ENCODE data around the gene HYKK. TPM values are rescaled to one million over a fixed set of nuclear protein-coding genes. Genes with fewer than 3 reads are reported as not detected.

The HYKK gene
- total RNA-seq, 4 donors from 2014 or later, result 5.8 to 8.6 (median 7.6) TPM

DNA sequence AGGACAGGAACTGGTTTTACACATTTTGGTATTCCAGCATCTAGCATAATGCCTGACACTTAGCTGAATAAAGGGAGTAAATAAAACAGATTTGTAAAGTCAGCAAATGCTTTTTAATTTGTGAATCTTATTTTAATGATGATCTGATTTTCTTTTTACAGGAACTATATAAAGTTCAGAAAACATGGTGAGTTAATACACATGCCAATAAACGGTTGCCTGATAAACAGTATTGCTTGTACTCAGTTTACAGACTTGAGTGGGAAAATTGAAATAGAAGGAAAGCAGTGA lies 34.3 kb downstream of the HYKK start:
- H3K4me3 ChIP-seq, result peak overlapping the region; percentile 83 to 94 (median 84)
- H3K36me3 ChIP-seq, result peaks cover 23 to 46% (median 45%) of the 10 kb centered on the region in 4 donors
- no peaks in the 10 kb centered on the region for H3K27me3 ChIP-seq
- no peak for TF ChIP-seq POLR2A (IDR thresholded peaks at IDR 0.05; ENCODE audit: low read depth)
- TF ChIP-seq, protein P1, sequence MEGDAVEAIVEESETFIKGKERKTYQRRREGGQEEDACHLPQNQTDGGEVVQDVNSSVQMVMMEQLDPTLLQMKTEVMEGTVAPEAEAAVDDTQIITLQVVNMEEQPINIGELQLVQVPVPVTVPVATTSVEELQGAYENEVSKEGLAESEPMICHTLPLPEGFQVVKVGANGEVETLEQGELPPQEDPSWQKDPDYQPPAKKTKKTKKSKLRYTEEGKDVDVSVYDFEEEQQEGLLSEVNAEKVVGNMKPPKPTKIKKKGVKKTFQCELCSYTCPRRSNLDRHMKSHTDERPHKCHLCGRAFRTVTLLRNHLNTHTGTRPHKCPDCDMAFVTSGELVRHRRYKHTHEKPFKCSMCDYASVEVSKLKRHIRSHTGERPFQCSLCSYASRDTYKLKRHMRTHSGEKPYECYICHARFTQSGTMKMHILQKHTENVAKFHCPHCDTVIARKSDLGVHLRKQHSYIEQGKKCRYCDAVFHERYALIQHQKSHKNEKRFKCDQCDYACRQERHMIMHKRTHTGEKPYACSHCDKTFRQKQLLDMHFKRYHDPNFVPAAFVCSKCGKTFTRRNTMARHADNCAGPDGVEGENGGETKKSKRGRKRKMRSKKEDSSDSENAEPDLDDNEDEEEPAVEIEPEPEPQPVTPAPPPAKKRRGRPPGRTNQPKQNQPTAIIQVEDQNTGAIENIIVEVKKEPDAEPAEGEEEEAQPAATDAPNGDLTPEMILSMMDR (IDR thresholded peaks at IDR 0.05), result no peak
- TF ChIP-seq POLR2AphosphoS5 (IDR thresholded peaks at IDR 0.05), result no peak
- no peak for TF ChIP-seq EP300 (IDR thresholded peaks at IDR 0.05)
- 40% methylated on average over 1 of the region's 1 CpG for WGBS
- no peak for DNase-seq (ENCODE audit: extremely low spot score)
- no peaks in the 10 kb centered on the region for H3K9me3 ChIP-seq
- H3K27ac ChIP-seq (replicated peaks in 1 of 4), result peak overlapping the region in 2 of 4 donors; percentile 97
- intact Hi-C loops (cut with DNase I), result no loop called here
- peaks cover 21 to 31% (median 28%) of the 10 kb centered on the region in 4 donors for H3K4me1 ChIP-seq

DNA sequence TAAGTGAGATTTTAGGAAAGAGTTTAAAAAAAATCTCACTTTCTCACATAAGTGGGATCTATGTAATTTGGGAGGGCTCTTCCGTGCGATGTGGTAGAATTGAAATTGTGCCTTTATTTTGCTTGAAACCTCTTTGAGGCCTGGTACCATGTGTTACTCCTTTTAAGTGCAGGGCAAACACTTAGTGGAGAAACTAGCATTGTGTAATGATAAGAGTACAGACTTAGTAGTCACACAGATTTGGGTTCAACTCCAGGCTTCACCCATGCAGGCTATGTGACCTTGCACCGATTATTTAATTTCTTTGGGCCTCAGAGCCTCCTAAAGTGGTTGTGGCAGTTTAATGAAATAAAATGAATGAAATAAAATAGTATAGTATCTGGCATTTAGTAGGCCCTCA lies 35.3 kb downstream of the HYKK start:
- intact Hi-C loops (cut with DNase I), result no loop called here
- WGBS, result 91% methylated on average over 3 of the region's 3 CpGs
- Histone ChIP-seq H3K27ac (replicated peaks in 1 of 4) (no peak overlapping the region), H3K4me1 (peaks cover 21 to 31% (median 28%) of the 10 kb centered on the region in 4 donors), H3K36me3 (peaks cover 33 to 56% (median 55%) of the 10 kb centered on the region in 4 donors), H3K9me3 (no peaks in the 10 kb centered on the region), H3K4me3 (no peak overlapping the region), H3K27me3 (no peaks in the 10 kb centered on the region)
- TF ChIP-seq POLR2A (IDR thresholded peaks at IDR 0.05; ENCODE audit: low read depth) (no peak), POLR2AphosphoS5 (IDR thresholded peaks at IDR 0.05) (no peak), EP300 (IDR thresholded peaks at IDR 0.05) (no peak)
- TF ChIP-seq, protein P1 (IDR thresholded peaks at IDR 0.05), result no peak
- DNase-seq (ENCODE audit: extremely low spot score), result no peak

DNA sequence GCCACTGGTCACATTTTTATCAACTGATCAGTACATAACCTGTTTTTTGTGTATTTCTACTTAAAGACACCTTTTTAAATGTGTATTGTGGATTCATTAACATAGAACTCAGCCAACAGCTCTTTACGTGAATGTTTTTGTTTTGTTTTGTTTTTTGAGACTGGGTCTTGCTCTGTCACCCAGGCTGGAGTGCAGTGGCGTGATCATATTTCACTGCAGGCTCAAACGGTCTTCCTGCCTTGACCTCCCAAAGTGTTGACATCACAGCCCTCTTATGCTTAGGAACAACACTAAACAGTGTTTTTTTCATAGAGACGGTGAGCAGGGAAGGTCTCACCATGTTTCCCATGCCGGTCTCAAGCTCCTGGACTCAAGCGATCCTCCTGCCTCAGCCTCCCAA lies 42.8 kb downstream of the HYKK start:
- 79% methylated on average over 6 of the region's 6 CpGs for whole genome bisulfite sequencing
- H3K4me1 ChIP-seq, result no peaks in the 10 kb centered on the region
- intact Hi-C loops (cut with DNase I), result no loop called here
- DNase-seq (ENCODE audit: extremely low spot score), result no peak
- H3K4me3 ChIP-seq, result no peak overlapping the region
- H3K27ac ChIP-seq (replicated peaks in 1 of 4), result no peak overlapping the region
- H3K36me3 ChIP-seq, result peaks cover 48 to 63% (median 61%) of the 10 kb centered on the region in 4 donors
- H3K27me3 ChIP-seq, result no peaks in the 10 kb centered on the region
- TF ChIP-seq POLR2AphosphoS5 (IDR thresholded peaks at IDR 0.05) (no peak), POLR2A (IDR thresholded peaks at IDR 0.05; ENCODE audit: low read depth) (no peak), EP300 (IDR thresholded peaks at IDR 0.05) (no peak)
- TF ChIP-seq, protein P1 (IDR thresholded peaks at IDR 0.05), result no peak
- no peaks in the 10 kb centered on the region for H3K9me3 ChIP-seq

DNA sequence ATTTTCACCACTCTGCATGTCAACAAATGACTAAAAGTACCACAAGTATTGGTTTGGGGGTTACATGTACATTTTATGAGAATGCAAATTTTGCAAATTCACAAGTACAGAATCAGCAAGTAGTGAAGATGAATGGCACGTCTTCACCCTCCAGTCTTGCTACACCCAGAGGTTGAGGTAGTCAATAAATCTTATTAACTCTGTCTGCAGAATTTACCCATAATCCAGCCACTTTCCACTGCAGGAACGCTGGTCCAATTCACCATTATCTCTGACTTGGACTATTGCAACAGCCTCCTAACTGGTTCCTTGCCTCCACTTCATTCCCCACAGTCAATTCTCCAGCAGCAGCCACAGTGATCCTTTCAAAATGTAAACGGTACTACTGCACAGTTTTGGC lies 43.4 kb downstream of the HYKK start:
- H3K4me1 ChIP-seq, result no peaks in the 10 kb centered on the region
- WGBS, result 66% methylated on average over 3 of the region's 3 CpGs
- H3K36me3 ChIP-seq, result peaks cover 41 to 57% (median 55%) of the 10 kb centered on the region in 4 donors
- no peaks in the 10 kb centered on the region for H3K9me3 ChIP-seq
- H3K27me3 ChIP-seq, result no peaks in the 10 kb centered on the region
- no peak overlapping the region for H3K4me3 ChIP-seq
- no peak for DNase-seq (ENCODE audit: extremely low spot score)
- intact Hi-C loops (cut with DNase I), result no loop called here
- TF ChIP-seq POLR2A (IDR thresholded peaks at IDR 0.05; ENCODE audit: low read depth), result no peak
- TF ChIP-seq EP300 (IDR thresholded peaks at IDR 0.05), result no peak
- no peak for TF ChIP-seq POLR2AphosphoS5 (IDR thresholded peaks at IDR 0.05)
- TF ChIP-seq, protein P1 (IDR thresholded peaks at IDR 0.05), result no peak
- no peak overlapping the region for H3K27ac ChIP-seq (replicated peaks in 1 of 4)

DNA sequence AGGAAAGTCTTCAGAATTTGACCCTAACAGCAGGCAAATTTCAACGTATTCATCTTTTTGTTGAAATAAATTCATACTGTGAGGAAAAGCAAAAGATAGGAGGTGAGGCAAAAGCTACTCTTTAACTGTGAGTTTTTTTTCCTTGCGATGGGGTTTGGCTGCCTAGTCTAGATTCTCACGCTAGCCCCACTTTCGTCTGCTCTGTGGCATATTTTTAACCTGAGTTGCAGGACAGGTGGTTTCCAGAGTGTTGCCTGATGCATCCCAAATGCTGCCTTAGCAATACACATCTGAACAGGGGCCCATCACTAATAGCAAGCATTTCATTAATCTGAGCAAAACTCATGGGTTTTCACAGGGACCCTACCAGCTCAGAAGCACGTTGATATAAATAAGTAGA lies 44.5 kb downstream of the HYKK start:
- peaks cover 31 to 46% (median 44%) of the 10 kb centered on the region in 4 donors for H3K36me3 ChIP-seq
- H3K27me3 ChIP-seq, result no peaks in the 10 kb centered on the region
- H3K9me3 ChIP-seq, result no peaks in the 10 kb centered on the region
- H3K4me3 ChIP-seq, result no peak overlapping the region
- H3K27ac ChIP-seq (replicated peaks in 1 of 4), result no peak overlapping the region
- intact Hi-C loops (cut with DNase I), result no loop called here
- 67% methylated on average over 5 of the region's 5 CpGs for WGBS
- H3K4me1 ChIP-seq, result no peaks in the 10 kb centered on the region
- DNase-seq (ENCODE audit: extremely low spot score), result no peak
- TF ChIP-seq EP300 (IDR thresholded peaks at IDR 0.05), result no peak
- TF ChIP-seq POLR2A (IDR thresholded peaks at IDR 0.05; ENCODE audit: low read depth), result no peak
- no peak for TF ChIP-seq POLR2AphosphoS5 (IDR thresholded peaks at IDR 0.05)
- TF ChIP-seq, protein P1 (IDR thresholded peaks at IDR 0.05), result no peak
